Measurements from ENCODE around the gene OR7C1.

- TF ChIP-seq POLR2A (IDR thresholded peaks at IDR 0.05), result no peak
- no peak for TF ChIP-seq CTCF (IDR thresholded peaks at IDR 0.05)
Measured at GRCh38 chr19:14798760-14799159, 36.2 kb downstream of the OR7C1 start.
